Ureter (tissue), 1 donor: Measurements from ENCODE around the gene CMTM5. TPM values are rescaled to one million over a fixed set of nuclear protein-coding genes. Genes with fewer than 3 reads are reported as not detected.
"Not testable (repeated sequence)": the region's sequence is repeated elsewhere in the genome, so short reads cannot be mapped to it uniquely, and the experiment has no call there.

Experiments
- DNase-seq: peaks from one replicate; pipeline ENCODE4 v3.0.0-alpha.2; 2020; ENCODE audit warnings: low spot score
- total RNA-seq: library from RNA; stranded (reverse); gene quantifications from one replicate; pipeline ENCODE4 v1.2.4, GENCODE V29; 2023
- donor health status: DM: yes; HTN: yes; CAD: no.

Gene CMTM5
- total RNA-seq, 1 donor from 2014 or later, result 1.1 TPM

- no peak for DNase-seq
Observed at GRCh38 chr14:23414906-23415820, 38.3 kb downstream of the CMTM5 start.

DNA sequence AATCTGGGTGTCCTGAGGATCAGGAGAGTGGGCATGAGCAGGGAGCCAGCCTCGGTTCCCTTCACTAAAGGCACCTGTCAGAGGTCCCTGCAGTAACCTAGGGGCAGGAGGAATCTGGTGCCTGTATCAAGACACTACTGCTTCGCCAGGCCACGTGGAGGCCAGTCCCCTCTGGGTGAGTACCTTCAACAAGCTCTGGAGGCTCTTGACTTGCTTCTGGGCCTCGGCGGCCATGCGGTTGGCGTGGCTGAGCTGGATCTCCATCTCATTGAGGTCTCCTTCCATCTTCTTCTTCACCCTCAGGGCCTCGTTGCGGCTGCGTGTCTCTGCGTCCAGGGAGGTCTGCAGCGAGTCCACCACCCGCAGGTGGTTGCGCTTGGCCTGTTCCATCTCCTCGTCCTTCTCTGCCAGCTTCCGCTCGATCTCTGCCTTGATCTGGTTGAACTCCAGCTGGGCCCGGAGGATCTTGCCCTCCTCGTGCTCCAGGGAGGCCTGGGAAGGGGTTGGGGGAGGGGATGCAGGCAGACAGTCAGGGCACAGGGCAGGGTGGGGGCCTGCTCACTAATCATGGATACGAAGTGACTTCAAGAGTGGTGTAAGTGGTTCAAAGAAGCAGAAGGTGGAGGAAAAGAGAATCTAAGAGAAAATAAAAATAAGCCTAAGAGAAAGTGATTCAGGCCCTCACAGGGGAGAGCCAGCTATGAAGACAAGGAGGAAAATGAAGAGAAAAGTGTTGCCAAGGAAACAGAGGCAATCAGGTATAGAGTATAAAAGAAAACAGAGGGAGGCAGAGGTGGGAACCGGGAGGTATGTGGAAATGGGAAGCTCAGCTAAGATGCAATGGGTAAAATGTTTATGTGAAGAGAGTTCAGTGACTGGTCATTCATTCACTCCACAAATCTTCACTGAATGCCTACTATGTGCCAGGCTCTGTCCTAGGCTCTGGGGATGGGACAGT, 39.3 kb downstream of the CMTM5 start:
- DNase-seq, result no peak

DNA sequence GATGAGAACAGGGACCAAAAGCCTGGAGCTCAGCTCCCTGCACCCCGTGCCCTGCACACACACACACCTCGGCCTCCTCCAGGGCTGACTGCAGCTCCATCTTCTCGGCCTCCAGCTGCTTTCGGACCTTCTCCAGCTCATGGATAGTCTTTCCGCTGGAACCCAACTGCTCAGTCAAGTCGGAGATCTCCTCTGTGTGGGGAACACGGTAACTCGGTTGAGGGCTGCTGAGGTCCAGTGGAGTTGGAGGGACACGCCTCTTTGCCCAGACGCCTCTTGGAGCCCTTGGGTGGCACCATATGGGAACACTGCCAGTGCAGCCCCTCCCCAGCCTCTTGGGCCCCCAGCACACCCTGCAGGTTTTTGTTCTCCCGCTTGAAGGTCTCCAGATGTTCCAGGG, 40.0 kb downstream of the CMTM5 start:
- no peak for DNase-seq

GRCh38 chr14:23417269-23417668, 40.4 kb downstream of the CMTM5 start:
- DNase-seq, result not testable (repeated sequence)

GRCh38 chr14:23418021-23418420, 41.2 kb downstream of the CMTM5 start:
- DNase-seq, result no peak

DNA sequence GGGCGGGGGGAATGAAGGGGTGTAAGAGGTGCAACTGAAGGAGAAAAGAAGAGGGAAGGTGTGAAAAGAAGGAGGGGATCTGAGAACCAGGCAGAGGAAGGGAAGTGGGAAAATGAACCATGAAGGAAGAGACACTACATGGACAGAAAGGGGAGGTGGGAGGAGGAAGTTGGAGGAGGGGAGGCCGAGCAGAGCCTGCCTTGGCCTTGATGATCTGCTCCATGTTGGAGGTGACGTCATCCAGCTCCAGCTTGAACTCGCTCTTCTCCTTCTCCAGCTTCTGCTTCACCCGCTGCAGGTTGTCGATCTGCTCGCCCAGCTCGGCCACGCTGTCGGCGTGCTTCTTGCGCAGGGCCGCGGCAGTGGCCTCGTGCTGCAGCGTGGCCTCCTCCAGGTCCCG, 42.8 kb downstream of the CMTM5 start:
- DNase-seq, result not testable (repeated sequence)

DNA sequence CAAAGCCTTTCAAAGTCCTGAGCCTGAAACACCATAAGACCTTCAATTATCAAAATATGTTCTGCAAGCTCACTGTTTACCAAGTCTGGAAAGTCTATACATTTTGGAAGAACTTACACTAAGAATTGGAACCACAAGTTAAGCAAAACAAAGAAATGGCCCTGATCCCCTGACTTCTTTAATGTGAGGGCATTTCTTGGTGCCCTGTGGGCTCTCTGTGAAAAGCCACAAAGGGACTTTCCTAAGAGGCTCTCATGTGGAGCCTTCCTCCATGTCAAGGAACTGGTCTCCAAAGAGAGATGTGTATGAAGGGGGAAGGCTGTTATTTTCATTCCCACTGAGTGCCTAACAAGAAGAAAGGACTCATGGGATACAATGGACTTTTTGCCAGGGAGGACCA, 44.7 kb downstream of the CMTM5 start:
- no peak for DNase-seq

DNA sequence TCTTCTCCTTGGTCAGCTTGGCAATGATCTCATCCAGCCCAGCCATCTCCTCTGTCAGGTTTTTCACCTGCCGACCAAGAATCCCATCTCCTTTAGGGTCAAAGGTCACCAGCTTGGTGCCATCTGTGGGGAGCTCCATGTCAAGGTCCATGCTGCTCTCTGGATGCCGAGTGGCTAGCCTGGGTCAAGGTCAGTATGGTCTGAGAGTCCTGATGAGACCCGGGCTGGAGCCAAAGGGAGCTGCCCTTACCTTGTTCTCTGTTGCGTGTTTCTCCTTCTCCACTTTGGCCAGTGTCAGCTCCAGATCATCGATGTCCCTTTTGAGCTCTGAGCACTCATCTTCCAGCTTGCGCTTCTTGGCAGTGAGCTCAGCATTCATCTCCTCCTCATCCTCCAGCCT, 46.8 kb downstream of the CMTM5 start:
- no peak for DNase-seq

GRCh38 chr14:23425169-23425568, 48.3 kb downstream of the CMTM5 start:
- DNase-seq, result no peak

- DNase-seq, result not testable (repeated sequence)
Observed at GRCh38 chr14:23425798-23426197, 49.0 kb downstream of the CMTM5 start.

- DNase-seq, result no peak
Observed at GRCh38 chr14:23428686-23429495, 52.0 kb downstream of the CMTM5 start.

Other genes with a start within 250 kb of the CMTM5 start
- gene SLC7A8, start 193.4 kb upstream of the CMTM5 start, total RNA-seq, result 58.5 TPM
- not detected for gene RNF212B, start 139.1 kb upstream of the CMTM5 start, total RNA-seq
- 32.7 TPM for gene HOMEZ, start 90.9 kb upstream of the CMTM5 start, total RNA-seq
- gene PPP1R3E, start 74.2 kb upstream of the CMTM5 start, total RNA-seq, result 28.2 TPM
- gene BCL2L2, start 70.2 kb upstream of the CMTM5 start, total RNA-seq, result 51.1 TPM
- gene PABPN1, start 55.6 kb upstream of the CMTM5 start, total RNA-seq, result 178 TPM
- 35.3 TPM for gene SLC22A17, start 24.2 kb upstream of the CMTM5 start, total RNA-seq
- gene EFS, start 11.9 kb upstream of the CMTM5 start, total RNA-seq, result 25.7 TPM
- not detected for gene IL25, start 4.2 kb upstream of the CMTM5 start, total RNA-seq
- not detected for gene MYH6, start 31.2 kb downstream of the CMTM5 start, total RNA-seq
- gene MYH7, start 58.6 kb downstream of the CMTM5 start, total RNA-seq, result 2.1 TPM
- gene NGDN, start 92.7 kb downstream of the CMTM5 start, total RNA-seq, result 39.9 TPM
- gene ZFHX2, start 174.7 kb downstream of the CMTM5 start, total RNA-seq, result 2.8 TPM
- 20.2 TPM for gene THTPA, start 179.2 kb downstream of the CMTM5 start, total RNA-seq
- gene AP1G2, start 190.7 kb downstream of the CMTM5 start, total RNA-seq, result 248 TPM
- 5.3 TPM for gene JPH4, start 201.7 kb downstream of the CMTM5 start, total RNA-seq